Fibroblast of mammary gland (primary cell): ENCODE results near the gene ATOH8.

Experiments
- DNase-seq: peaks from one replicate; pipeline ENCODE4 v3.0.0-alpha.2; 2010; ENCODE audit warnings: low read depth
- H3K4me3 ChIP-seq: 2 replicates; pipeline ENCODE4 v1.5.1; 2011; ENCODE audit warnings: low read depth, mild to moderate bottlenecking, low read length, moderate library complexity; ENCODE audit not compliant: control insufficient read depth
- CTCF ChIP-seq: conservative IDR thresholded peaks from 2 replicates; pipeline ENCODE4 v1.5.1; 2011; ENCODE audit warnings: low read depth, low read length, inconsistent platforms; ENCODE audit not compliant: control insufficient read depth, insufficient read depth

ATOH8 gene

GRCh38 chr2:85788603-85789002 lies 34.8 kb downstream of the ATOH8 start:
- DNase-seq, result no peak
- no peak overlapping the region for H3K4me3 ChIP-seq
- TF ChIP-seq CTCF, result no peak

DNA sequence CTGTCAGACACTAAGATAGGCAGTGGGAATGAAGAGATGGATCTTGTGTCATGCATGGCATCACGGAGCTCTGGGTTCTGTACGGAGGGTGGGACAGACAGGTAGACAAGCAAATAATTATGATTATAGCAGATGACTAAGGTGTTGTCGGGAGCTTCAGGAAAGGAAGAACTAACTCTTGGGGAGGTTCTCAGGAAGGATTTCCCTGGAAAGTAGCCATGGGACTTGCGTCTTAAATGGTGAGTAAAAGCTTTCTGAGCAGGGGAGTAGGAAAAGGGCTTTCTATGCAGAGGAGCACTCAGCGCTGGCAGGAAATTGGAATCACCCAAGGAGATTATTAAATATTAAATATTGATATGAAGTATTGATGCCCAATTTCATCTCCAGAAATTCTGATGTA lies 35.5 kb downstream of the ATOH8 start:
- no peak overlapping the region for H3K4me3 ChIP-seq
- DNase-seq, result no peak
- no peak for TF ChIP-seq CTCF

DNA sequence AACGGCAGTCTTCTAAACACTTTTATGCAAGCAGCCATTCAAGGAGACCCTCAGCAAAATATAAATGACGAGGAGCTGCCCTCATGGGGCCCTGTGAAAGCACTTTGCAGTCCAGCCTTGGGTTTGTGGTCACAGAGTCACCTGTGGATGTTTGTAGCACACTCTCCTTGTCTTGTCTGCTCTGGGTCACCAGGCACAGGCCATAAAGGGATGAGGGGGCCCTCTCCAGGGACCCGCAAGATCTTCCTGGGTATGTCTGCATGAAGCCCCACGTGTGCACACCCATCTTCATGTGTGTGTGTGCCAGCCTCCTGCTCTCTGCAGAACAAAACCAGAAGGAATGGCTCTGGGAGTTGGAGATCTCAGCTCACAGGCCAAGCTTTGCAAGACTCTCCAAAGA lies 36.2 kb downstream of the ATOH8 start:
- TF ChIP-seq CTCF, result no peak
- no peak for DNase-seq

DNA sequence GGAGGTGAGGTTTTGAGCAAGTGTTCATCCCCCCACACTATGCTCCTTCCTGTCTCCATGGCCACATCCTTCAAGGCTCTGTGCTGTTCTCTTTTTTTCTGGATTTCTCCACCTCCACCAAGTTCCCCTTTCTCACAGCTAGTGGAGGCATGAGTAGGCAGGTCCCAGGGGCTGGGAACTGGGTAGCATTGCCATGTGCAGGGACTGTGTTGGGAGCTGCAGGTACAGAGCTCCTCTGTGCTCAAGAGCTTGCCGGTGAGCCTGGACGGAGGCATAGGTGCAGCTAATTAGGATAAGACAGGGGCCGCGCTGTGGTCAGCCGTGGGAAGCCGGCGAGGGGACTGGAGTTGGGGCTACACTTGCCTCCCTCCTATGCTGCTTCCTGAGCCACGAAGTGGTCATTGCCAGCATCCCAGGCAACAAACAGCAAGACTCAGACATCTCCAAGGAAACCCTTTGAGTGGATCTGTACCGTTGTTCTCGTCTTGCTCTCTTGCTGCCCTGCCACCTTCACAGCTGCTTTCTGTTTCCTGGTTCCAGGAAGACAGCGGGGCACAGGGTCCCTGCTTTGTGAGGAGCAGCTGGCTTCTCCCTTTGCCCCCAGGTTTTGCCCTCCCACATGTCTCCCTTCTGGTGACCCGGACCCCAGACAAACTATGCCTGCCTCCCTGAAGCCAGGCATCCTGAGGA lies 36.9 kb downstream of the ATOH8 start:
- no peak for TF ChIP-seq CTCF
- H3K4me3 ChIP-seq, result no peak overlapping the region
- DNase-seq, result no peak

More for the DNA sequence above, 36.2 kb downstream of the ATOH8 start:
- H3K4me3 ChIP-seq, result no peak overlapping the region

DNA sequence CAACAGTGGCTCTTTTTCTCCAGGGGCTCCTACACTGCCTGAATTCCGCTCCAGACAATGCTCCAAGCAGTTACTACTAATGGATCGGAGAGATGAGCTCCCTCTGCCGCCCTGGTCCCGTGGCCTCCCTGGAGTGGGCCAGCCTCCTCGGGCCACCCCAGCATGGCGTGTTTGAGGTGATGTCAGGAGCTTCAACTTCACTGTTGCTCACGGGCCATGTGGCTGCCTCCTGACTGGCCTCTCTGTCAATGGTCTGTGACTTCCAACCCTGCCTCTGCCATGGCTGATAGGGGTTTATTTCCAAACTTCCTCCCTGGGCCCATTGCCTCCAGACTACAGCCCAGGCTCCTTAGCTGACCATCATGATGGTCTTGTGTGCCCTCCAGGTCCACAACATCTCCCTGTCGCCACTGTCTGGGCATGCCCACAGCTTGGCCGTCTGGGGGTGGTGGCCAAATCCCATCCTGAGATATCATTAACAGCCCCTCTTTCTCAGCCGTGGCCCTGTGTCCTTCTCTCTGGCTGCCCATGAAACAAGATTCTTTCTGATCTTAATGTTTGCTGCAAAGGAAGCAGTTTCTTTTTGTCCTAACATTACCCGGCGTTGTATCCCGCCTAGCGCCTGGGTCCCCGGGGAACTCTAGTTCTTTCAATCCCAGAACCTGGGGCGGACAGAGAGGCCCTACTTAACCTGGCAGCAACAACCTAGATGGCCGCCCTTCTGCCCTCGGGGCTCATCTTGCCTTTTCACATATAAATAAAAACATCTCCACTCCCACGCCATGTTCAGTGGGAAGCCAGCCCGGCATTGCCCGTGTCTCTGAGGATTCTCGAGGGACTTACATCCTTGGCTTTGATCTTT lies 38.1 kb downstream of the ATOH8 start:
- no peak for TF ChIP-seq CTCF
- DNase-seq, result no peak
- H3K4me3 ChIP-seq, result no peak overlapping the region

- DNase-seq, result peak; percentile 80
- no peak for TF ChIP-seq CTCF
Measured at GRCh38 chr2:85792783-85793441, 39.1 kb downstream of the ATOH8 start.

More at GRCh38 chr2:85792783-85793441, 39.1 kb downstream of the ATOH8 start:
- no peak overlapping the region for H3K4me3 ChIP-seq
